ENCODE data around the gene AQP1.

DNA sequence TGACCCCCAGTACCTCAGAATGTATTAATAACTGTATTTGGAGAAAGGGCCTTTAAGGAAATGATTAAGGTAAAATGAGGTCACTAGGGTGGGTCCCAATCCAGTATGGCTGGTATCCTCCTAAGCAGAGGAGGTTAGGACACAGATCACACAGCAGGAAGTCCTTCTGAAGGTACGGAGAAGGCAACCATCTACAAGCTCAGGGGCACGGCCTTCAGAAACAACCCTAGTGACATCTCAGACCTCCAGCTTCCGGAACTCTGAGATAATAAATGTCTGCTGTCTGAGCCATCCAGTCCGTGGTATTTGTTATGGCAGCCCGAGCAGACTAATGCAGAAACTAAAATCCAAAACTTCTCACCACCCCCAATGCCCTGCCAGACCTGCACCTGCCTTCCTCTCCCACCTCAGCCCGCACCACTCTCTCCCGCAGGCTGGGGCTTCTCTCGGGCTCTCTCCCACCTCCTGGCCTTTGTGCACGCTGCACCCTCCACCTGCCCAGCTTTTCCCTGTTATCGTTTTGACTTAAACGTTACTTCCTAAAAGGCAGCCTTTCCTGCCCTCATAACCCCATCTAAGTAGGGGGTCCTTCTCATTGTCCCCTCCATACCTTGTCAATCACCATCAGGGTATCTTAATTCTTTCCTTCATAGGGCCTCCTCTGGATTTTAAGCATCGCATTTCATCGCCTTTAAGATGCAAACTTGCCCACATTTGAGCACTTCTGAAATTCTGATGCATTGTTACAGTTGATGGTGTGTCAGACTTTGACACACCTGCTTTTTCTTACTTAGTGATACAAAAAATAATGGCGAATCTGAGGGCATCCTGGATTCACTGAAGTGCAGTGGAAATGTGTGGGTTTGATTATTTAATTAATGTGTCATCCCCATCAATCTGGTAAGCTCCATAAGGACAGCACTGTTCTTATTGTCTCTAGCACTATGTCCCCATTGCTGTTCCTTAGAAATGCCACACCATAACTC is 32.2 kb upstream of the AQP1 start:
- TF ChIP-seq, protein P1, sequence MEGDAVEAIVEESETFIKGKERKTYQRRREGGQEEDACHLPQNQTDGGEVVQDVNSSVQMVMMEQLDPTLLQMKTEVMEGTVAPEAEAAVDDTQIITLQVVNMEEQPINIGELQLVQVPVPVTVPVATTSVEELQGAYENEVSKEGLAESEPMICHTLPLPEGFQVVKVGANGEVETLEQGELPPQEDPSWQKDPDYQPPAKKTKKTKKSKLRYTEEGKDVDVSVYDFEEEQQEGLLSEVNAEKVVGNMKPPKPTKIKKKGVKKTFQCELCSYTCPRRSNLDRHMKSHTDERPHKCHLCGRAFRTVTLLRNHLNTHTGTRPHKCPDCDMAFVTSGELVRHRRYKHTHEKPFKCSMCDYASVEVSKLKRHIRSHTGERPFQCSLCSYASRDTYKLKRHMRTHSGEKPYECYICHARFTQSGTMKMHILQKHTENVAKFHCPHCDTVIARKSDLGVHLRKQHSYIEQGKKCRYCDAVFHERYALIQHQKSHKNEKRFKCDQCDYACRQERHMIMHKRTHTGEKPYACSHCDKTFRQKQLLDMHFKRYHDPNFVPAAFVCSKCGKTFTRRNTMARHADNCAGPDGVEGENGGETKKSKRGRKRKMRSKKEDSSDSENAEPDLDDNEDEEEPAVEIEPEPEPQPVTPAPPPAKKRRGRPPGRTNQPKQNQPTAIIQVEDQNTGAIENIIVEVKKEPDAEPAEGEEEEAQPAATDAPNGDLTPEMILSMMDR (conservative IDR thresholded peaks at IDR 0.05; ENCODE audit: low read depth, low read length): no peak
- TF ChIP-seq EZH2 (IDR thresholded peaks at IDR 0.05; ENCODE audit: low read length, unreplicated experiment): no peak
- TF ChIP-seq EZH2phosphoT487 (IDR thresholded peaks at IDR 0.05; ENCODE audit: borderline replicate concordance, low read length): no peak

Measured in PC-3 (cell line).